HCT116 (cell line): ENCODE data around the gene LUC7L. TPM values are rescaled to one million over a fixed set of nuclear protein-coding genes. Genes with fewer than 3 reads are reported as not detected.

Source experiments
- ATAC-seq: fragments of 200-7000 bp; cut with Tn5 transposase; 2 replicates; pipeline ENCODE4 v1.9.1; 2020; ENCODE audit warnings: mild to moderate bottlenecking, moderate library complexity
- BruUV-seq: library from RNA; stranded (reverse); fragments of 400-500 nt; replicated peaks from 2 replicates; lab custom pipeline; 2021; lab: Mats Ljungman, UMichigan
- CTCF ChIA-PET: fragments of 300-600 bp; sonication (Branson Sonifier 250); formaldehyde crosslinking; loops from one replicate; lab custom pipeline; 2021; ENCODE audit warnings: antibody characterized with exemption; lab: Charles Lee
- POLR2A ChIA-PET: fragments of 300-600, 350-600 bp; sonication (Branson Sonifier 250); formaldehyde crosslinking; loops from one replicate; lab custom pipeline; 2021; ENCODE audit warnings: antibody characterized with exemption; lab: Charles Lee
- RAD21 ChIA-PET, 2 experiments: fragments of 300-600 bp; sonication (Branson Sonifier 250); formaldehyde crosslinking; loops; one replicate each; lab custom pipeline; 2023; ENCODE audit warnings: low total read pairs in 2 of 2; ENCODE audit not compliant: uncharacterized antibody in 2 of 2, unreplicated experiment in 2 of 2, low non-redundant PET in 1 of 2; lab: Charles Lee
- DNase-seq: peaks from one replicate; pipeline ENCODE4 v3.0.0-alpha.2; 2010; ENCODE audit warnings: low read depth, low spot score
- H2AFZ ChIP-seq: fragments of 200-600 bp; shearing (Covaris generic), sonication (generic); 2 replicates; pipeline ENCODE4 v1.6.1; 2017; ENCODE audit warnings: low read depth, mixed run types, mixed read lengths, antibody characterized with exemption, low read length; ENCODE audit not compliant: poor library complexity, severe bottlenecking
- H3K27ac ChIP-seq: 2 replicates; pipeline ENCODE4 v1.5.1; 2012; ENCODE audit warnings: low read depth, low read length
- H3K27me3 ChIP-seq: fragments of 200-600 bp; sonication (generic); 2 replicates; pipeline ENCODE4 v1.6.1; 2016; ENCODE audit warnings: mixed run types, low read length, mixed read lengths; ENCODE audit not compliant: insufficient read depth
- H3K36me3 ChIP-seq, 2 experiments: fragments of 200-500 bp in 1 of 2; fragments of 200-600 bp in 1 of 2; sonication (Bioruptor generic) in 1 of 2; sonication (generic) in 1 of 2; 2 replicates each; pipeline versions ENCODE4 v1.5.1 to v1.6.1; 2014 to 2016; ENCODE audit warnings: low read length in 2 of 2, inconsistent platforms in 1 of 2, mixed read lengths in 1 of 2, mixed run types in 1 of 2; ENCODE audit not compliant: insufficient read depth in 2 of 2, control insufficient read depth in 1 of 2
- H3K4me1 ChIP-seq, 2 experiments: fragments of 200-600 bp in 1 of 2; sonication (generic) in 1 of 2; 2 replicates each; pipeline versions ENCODE4 v1.5.1 to v1.6.1; 2012 to 2017; ENCODE audit warnings: low read length in 2 of 2, inconsistent platforms in 1 of 2, mild to moderate bottlenecking in 1 of 2, mixed read lengths in 1 of 2, mixed run types in 1 of 2, moderate library complexity in 1 of 2; ENCODE audit not compliant: insufficient read depth in 2 of 2, control insufficient read depth in 1 of 2
- H3K4me2 ChIP-seq: fragments of 200-600 bp; sonication (generic); 2 replicates; pipeline ENCODE4 v1.6.1; 2017; ENCODE audit warnings: mixed run types, low read length, mixed read lengths
- H3K4me3 ChIP-seq, 2 experiments: fragments of 200-600 bp in 1 of 2; sonication (generic) in 1 of 2; replicated peaks in 1 of 2; 2 replicates each; pipeline ENCODE4 v1.5.1; 2011 to 2016; ENCODE audit warnings: low read length in 2 of 2, control low read depth in 1 of 2, low read depth in 1 of 2, mild to moderate bottlenecking in 1 of 2, mixed read lengths in 1 of 2, mixed run types in 1 of 2
- H3K79me2 ChIP-seq: fragments of 200-600 bp; sonication (generic); 2 replicates; pipeline ENCODE4 v1.6.1; 2017; ENCODE audit warnings: mild to moderate bottlenecking, mixed run types, low read length, moderate library complexity, mixed read lengths; ENCODE audit not compliant: insufficient read depth
- H3K9ac ChIP-seq: fragments of 200-600 bp; sonication (generic); 2 replicates; pipeline ENCODE4 v1.6.1; 2016; ENCODE audit warnings: low read length, mixed read lengths
- H3K9me2 ChIP-seq: fragments of 200-600 bp; sonication (generic), shearing (Covaris generic); 2 replicates; pipeline ENCODE4 v1.6.1; 2017; ENCODE audit warnings: mixed run types, mild to moderate bottlenecking, moderate library complexity; ENCODE audit not compliant: insufficient read depth
- H3K9me3 ChIP-seq, 2 experiments: fragments of 200-500 bp in 1 of 2; fragments of 200-600 bp in 1 of 2; sonication (Bioruptor generic) in 1 of 2; sonication (generic) in 1 of 2; 2 replicates each; pipeline ENCODE4 v1.6.1; 2014 to 2017; ENCODE audit warnings: low read length in 2 of 2, mixed read lengths in 2 of 2, inconsistent platforms in 1 of 2, low read depth in 1 of 2, mild to moderate bottlenecking in 1 of 2, mixed run types in 1 of 2, moderate library complexity in 1 of 2; ENCODE audit not compliant: control insufficient read depth in 1 of 2, insufficient read depth in 1 of 2
- H4K20me1 ChIP-seq: fragments of 200-600 bp; sonication (generic), shearing (Covaris generic); 2 replicates; pipeline ENCODE4 v1.6.1; 2017; ENCODE audit warnings: mixed run types, mild to moderate bottlenecking, moderate library complexity; ENCODE audit not compliant: insufficient read depth
- CBX3 ChIP-seq: IDR thresholded peaks from 2 replicates; pipeline ENCODE4 v1.6.1; 2012; ENCODE audit warnings: low read depth
- EZH2phosphoT487 ChIP-seq: fragments of 200-600 bp; IDR thresholded peaks from 2 replicates; pipeline ENCODE4 v1.6.1; 2018; ENCODE audit warnings: antibody characterized with exemption, borderline replicate concordance
- MAX ChIP-seq: IDR thresholded peaks from 2 replicates; pipeline ENCODE4 v1.6.1; 2012
- POLR2A ChIP-seq: IDR thresholded peaks from 2 replicates; pipeline ENCODE4 v1.7.0; 2011; ENCODE audit warnings: borderline replicate concordance; ENCODE audit not compliant: insufficient read depth, insufficient read length; ENCODE audit errors: extremely low read depth
- POLR2AphosphoS5 ChIP-seq: IDR thresholded peaks from 2 replicates; pipeline ENCODE4 v1.6.1; 2011; ENCODE audit warnings: mild to moderate bottlenecking, low read depth, low read length, moderate library complexity
- SP1 ChIP-seq: IDR thresholded peaks from 2 replicates; pipeline ENCODE4 v1.6.1; 2012; ENCODE audit warnings: low read depth
- SRF ChIP-seq: IDR thresholded peaks from 2 replicates; pipeline ENCODE4 v1.6.1; 2012; ENCODE audit warnings: low read depth
- TCF7L2 ChIP-seq: IDR thresholded peaks from 2 replicates; pipeline ENCODE4 v1.7.0; 2011; ENCODE audit warnings: borderline replicate concordance, inconsistent platforms; ENCODE audit not compliant: insufficient read depth, insufficient read length; ENCODE audit errors: extremely low read depth
- ZFX ChIP-seq: fragments of 450-650 bp; IDR thresholded peaks from 2 replicates; pipeline ENCODE4 v1.6.1; 2017
- ZNF274 ChIP-seq: fragments of 200-500 bp; sonication (Bioruptor generic); IDR thresholded peaks from 2 replicates; pipeline ENCODE4 v1.6.1; 2014; ENCODE audit warnings: mild to moderate bottlenecking, low read depth, low read length, inconsistent platforms
- intact Hi-C: fragments of 100-400 bp; cut with micrococcal nuclease; formaldehyde crosslinking; loops from 2 replicates; pipeline ENCODE4 v1.10.0; 2022
- total RNA-seq: library from RNA; stranded (reverse); gene quantifications from one replicate; pipeline ENCODE4 v1.2.1, GENCODE V29; 2021; ENCODE audit not compliant: unreplicated experiment
- TF ChIP-seq, protein P1 (sequence below): IDR thresholded peaks from 2 replicates; pipeline ENCODE4 v1.6.1; 2011; ENCODE audit warnings: mild to moderate bottlenecking, low read length, moderate library complexity; ENCODE audit not compliant: insufficient replicate concordance; ENCODE audit errors: extremely low read depth

Gene LUC7L
- total RNA-seq, 1 experiment from 2014 or later = 50.5 TPM

DNA sequence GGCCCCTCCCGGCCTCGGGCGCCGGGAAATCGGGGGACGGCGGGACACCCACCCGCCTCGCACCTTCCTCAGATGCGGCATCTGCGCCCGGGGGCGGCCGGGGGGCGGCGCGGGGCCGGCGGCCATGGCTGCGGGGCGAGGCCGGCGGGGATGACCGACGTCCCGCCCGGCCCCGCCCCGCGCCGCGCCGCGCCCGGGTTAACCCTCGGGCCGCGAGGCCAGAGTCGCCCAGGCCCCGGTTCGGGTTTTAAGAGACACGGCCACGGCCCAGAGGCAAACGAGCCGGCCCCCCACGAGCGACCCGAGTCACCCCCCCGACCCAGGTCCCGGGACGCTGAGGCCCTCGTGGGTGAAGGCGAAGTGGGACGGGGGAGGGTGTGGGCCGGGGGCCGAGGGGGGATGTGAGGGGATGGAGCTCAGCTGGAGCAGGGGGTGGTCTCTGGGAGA lies 46.6 kb upstream of the LUC7L start, which contains the start of gene RGS11:
TSS of gene RGS11 (minus strand) at position 159 of the 447 bp plus-strand sequence. CDS start at position 126, 33 bp downstream.
- no peaks in the 10 kb centered on the region for H3K27me3 ChIP-seq
- DNase-seq = no peak
- no peaks in the 10 kb centered on the region for H4K20me1 ChIP-seq
- no TSS peak for BruUV-seq
- intact Hi-C loops = no loop called here
- no peak within 1 kb of the TSS for H3K4me2 ChIP-seq
- H3K9ac ChIP-seq = no peak within 1 kb of the TSS
- no peak within 1 kb of the TSS for H3K4me3 ChIP-seq
- no peaks in the 10 kb centered on the region for H3K9me3 ChIP-seq
- H3K27ac ChIP-seq = no peak within 1 kb of the TSS
- H3K4me1 ChIP-seq = no peaks in the 10 kb centered on the region
- no peak for TF ChIP-seq TCF7L2
- TF ChIP-seq, protein P1, sequence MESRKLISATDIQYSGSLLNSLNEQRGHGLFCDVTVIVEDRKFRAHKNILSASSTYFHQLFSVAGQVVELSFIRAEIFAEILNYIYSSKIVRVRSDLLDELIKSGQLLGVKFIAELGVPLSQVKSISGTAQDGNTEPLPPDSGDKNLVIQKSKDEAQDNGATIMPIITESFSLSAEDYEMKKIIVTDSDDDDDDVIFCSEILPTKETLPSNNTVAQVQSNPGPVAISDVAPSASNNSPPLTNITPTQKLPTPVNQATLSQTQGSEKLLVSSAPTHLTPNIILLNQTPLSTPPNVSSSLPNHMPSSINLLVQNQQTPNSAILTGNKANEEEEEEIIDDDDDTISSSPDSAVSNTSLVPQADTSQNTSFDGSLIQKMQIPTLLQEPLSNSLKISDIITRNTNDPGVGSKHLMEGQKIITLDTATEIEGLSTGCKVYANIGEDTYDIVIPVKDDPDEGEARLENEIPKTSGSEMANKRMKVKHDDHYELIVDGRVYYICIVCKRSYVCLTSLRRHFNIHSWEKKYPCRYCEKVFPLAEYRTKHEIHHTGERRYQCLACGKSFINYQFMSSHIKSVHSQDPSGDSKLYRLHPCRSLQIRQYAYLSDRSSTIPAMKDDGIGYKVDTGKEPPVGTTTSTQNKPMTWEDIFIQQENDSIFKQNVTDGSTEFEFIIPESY = no peak
- TF ChIP-seq POLR2AphosphoS5 = no peak
- no peak for TF ChIP-seq EZH2phosphoT487
- no peak for TF ChIP-seq POLR2A
- no peak for TF ChIP-seq ZFX
- ChIA-PET CTCF (no interaction called here), POLR2A (no interaction called here), RAD21 (no interaction called here)
- no peak within 1 kb of the TSS for H2AFZ ChIP-seq
- H3K36me3 ChIP-seq = no peaks in the 10 kb centered on the region
- ATAC-seq = no peak
- no peaks in the 10 kb centered on the region for H3K79me2 ChIP-seq
- no peaks in the 10 kb centered on the region for H3K9me2 ChIP-seq

DNA sequence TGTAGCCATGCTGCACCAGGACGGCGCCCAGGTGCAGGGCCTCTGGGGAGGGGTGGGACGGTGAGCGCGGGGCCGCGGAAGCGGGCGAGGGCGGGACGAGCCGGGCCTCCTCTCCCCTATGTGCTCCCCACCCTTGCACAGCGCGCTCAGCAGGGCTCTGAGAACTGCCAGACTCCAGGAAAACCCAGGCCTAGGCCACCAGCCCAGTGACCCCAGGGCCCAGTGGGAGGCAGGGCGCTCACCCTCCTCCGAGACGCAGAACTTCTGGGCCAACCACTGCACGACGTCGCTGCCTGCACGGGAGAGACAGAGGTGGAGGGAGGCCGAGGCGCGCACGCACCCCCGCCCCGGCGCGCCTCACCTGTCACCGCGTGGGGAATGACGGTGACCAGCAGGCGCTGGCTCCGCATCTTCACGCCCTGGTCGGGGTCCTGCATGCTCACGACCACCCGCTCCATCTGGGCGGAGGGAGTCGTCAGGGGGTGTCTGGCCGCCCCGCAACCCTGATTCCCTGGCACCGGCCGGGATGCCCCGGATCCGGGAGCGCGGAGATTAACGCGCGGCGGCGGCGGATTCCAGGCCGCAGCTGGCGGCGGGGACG lies 45.9 kb upstream of the LUC7L start:
- ChIA-PET POLR2A (no interaction called here), RAD21 (no interaction called here), CTCF (no interaction called here)
- Histone ChIP-seq H4K20me1 (no peaks in the 10 kb centered on the region), H3K36me3 (no peaks in the 10 kb centered on the region), H3K27ac (no peak overlapping the region), H3K79me2 (no peaks in the 10 kb centered on the region), H3K27me3 (no peaks in the 10 kb centered on the region), H3K4me2 (no peak overlapping the region), H3K9me2 (no peaks in the 10 kb centered on the region), H3K4me1 (no peaks in the 10 kb centered on the region), H3K9ac (no peak overlapping the region), H2AFZ (no peak overlapping the region), H3K9me3 (no peaks in the 10 kb centered on the region), H3K4me3 (no peak overlapping the region)
- intact Hi-C loops = no loop called here
- BruUV-seq = no TSS peak
- DNase-seq = no peak
- TF ChIP-seq TCF7L2 (no peak), CBX3 (no peak), MAX (no peak), SP1 (no peak), SRF (no peak), ZFX (no peak), ZNF274 (no peak)
- TF ChIP-seq, protein P1 = no peak
- no peak for ATAC-seq
